Neuronal stem cell (in vitro differentiated cells): ENCODE measurements around the gene GNAS.
"Not testable (repeated sequence)": the region's sequence is repeated elsewhere in the genome, so short reads cannot be mapped to it uniquely, and the experiment has no call there.

Source experiments
- DNase-seq: peaks from one replicate; pipeline ENCODE4 v3.0.0-alpha.2; 2013; ENCODE audit warnings: low spot score
- H2AFZ ChIP-seq: one replicate; pipeline ENCODE4 v1.6.1; 2013; ENCODE audit warnings: mild to moderate bottlenecking, low read length, inconsistent platforms
- H2AK5ac ChIP-seq: 2 replicates; pipeline ENCODE4 v1.6.1; 2013; ENCODE audit warnings: low read depth, mild to moderate bottlenecking, inconsistent platforms, low read length, moderate library complexity, mixed read lengths
- H2BK120ac ChIP-seq: 2 replicates; pipeline ENCODE4 v1.6.1; 2013; ENCODE audit warnings: low read depth, mild to moderate bottlenecking, inconsistent platforms, low read length, moderate library complexity, mixed read lengths
- H2BK12ac ChIP-seq: one replicate; pipeline ENCODE4 v1.6.1; 2013; ENCODE audit warnings: low read length, inconsistent platforms
- H2BK15ac ChIP-seq: 2 replicates; pipeline ENCODE4 v1.6.1; 2013; ENCODE audit warnings: mild to moderate bottlenecking, low read length, inconsistent platforms, mixed read lengths
- H2BK5ac ChIP-seq: one replicate; pipeline ENCODE4 v1.6.1; 2013; ENCODE audit warnings: inconsistent platforms, mild to moderate bottlenecking, low read length, moderate library complexity
- H3K14ac ChIP-seq: one replicate; pipeline ENCODE4 v1.6.1; 2013; ENCODE audit warnings: low read length, inconsistent platforms
- H3K18ac ChIP-seq: 2 replicates; pipeline ENCODE4 v1.6.1; 2013; ENCODE audit warnings: low read length, inconsistent platforms
- H3K23ac ChIP-seq: 2 replicates; pipeline ENCODE4 v1.6.1; 2013; ENCODE audit warnings: low read depth, mild to moderate bottlenecking, mixed read lengths, low read length, inconsistent platforms; ENCODE audit not compliant: poor library complexity
- H3K27ac ChIP-seq: replicated peaks from 3 replicates; pipeline ENCODE4 v1.5.1; 2013; ENCODE audit warnings: low read length, inconsistent platforms
- H3K27me3 ChIP-seq, 3 experiments: 2 replicates each; pipeline ENCODE4 v1.6.1; 2013; ENCODE audit warnings: low read length in 3 of 3, mild to moderate bottlenecking in 2 of 3, inconsistent platforms in 1 of 3, low read depth in 1 of 3, mixed read lengths in 1 of 3, moderate library complexity in 1 of 3; ENCODE audit not compliant: control insufficient read depth in 3 of 3, insufficient read depth in 3 of 3
- H3K36me3 ChIP-seq, 2 donors: replicated peaks in 1 of 2; 2 replicates each; pipeline ENCODE4 v1.6.1; 2013; ENCODE audit warnings: low read length in 2 of 2; ENCODE audit not compliant: control insufficient read depth in 2 of 2, insufficient read depth in 2 of 2
- H3K4ac ChIP-seq: 2 replicates; pipeline ENCODE4 v1.6.1; 2013; ENCODE audit warnings: inconsistent platforms, mild to moderate bottlenecking, low read length, moderate library complexity
- H3K4me1 ChIP-seq, 2 donors: 1 replicate in 1 of 2; 2 replicates in 1 of 2; pipeline ENCODE4 v1.6.1; 2013; ENCODE audit warnings: low read length in 2 of 2, low read depth in 1 of 2; ENCODE audit not compliant: control insufficient read depth in 2 of 2, insufficient read depth in 1 of 2
- H3K4me2 ChIP-seq: one replicate; pipeline ENCODE4 v1.6.1; 2013; ENCODE audit warnings: mild to moderate bottlenecking, low read length, inconsistent platforms; ENCODE audit not compliant: insufficient read depth, poor library complexity, severe bottlenecking
- H3K4me3 ChIP-seq, 2 donors: 2 replicates each; pipeline ENCODE4 v1.5.1; 2013; ENCODE audit warnings: low read length in 2 of 2, mild to moderate bottlenecking in 2 of 2, inconsistent platforms in 1 of 2, moderate library complexity in 1 of 2
- H3K79me1 ChIP-seq: one replicate; pipeline ENCODE4 v1.6.1; 2013; ENCODE audit warnings: low read depth, mild to moderate bottlenecking, inconsistent platforms, low read length, moderate library complexity
- H3K9ac ChIP-seq: one replicate; pipeline ENCODE4 v1.6.1; 2013; ENCODE audit warnings: mild to moderate bottlenecking, low read depth, low read length, inconsistent platforms; ENCODE audit not compliant: poor library complexity
- H3K9me3 ChIP-seq, 2 donors: replicated peaks in 1 of 2; 2 replicates each; pipeline versions ENCODE3 to v1.6.1; 2013; ENCODE audit warnings: low read length in 2 of 2, mild to moderate bottlenecking in 2 of 2, inconsistent platforms in 1 of 2, low read depth in 1 of 2, mixed read lengths in 1 of 2, moderate library complexity in 1 of 2; ENCODE audit not compliant: control insufficient read depth in 2 of 2, insufficient read depth in 1 of 2
- H4K8ac ChIP-seq: one replicate; pipeline ENCODE4 v1.6.1; 2013; ENCODE audit warnings: low read depth, mild to moderate bottlenecking, inconsistent platforms, low read length, moderate library complexity
- H4K91ac ChIP-seq: one replicate; pipeline ENCODE4 v1.6.1; 2013; ENCODE audit warnings: low read length, low read depth, mild to moderate bottlenecking, inconsistent platforms; ENCODE audit not compliant: poor library complexity
- WGBS, 2 donors: extraction: QIAGEN DNeasy Blood & Tissue Kit; methylation state at CpG; one replicate each; pipeline ENCODE4 v1.1.7; 2013; ENCODE audit warnings: missing lambda C conversion rate in 2 of 2, mixed read lengths in 1 of 2; ENCODE audit not compliant: insufficient read length in 2 of 2, insufficient replicate concordance in 1 of 2; ENCODE audit errors: extremely low coverage in 2 of 2; 5-methylcytosine and 5-hydroxymethylcytosine counted together

Gene GNAS

DNA sequence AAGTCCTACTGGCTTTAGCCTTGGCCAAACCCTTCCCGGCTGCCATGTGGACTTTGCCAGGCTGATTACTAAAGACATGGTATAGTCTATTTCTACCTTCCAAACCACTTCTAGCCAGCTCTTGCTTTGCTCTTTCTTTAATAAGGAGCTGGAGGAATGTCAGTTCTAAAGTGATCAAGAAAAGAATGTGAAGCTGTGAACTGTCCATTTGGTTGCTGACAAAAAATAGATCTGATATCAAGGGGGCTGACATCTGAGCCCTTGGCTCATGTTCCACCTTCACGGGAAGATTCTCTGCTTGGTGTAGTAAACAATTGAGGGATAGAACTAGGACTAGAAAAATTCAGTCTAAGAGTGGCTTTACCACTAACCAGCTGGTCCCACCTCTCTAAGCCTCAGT, 24.4 kb upstream of the GNAS start:
- Histone ChIP-seq H3K36me3 (peaks cover 0 to 5% of the 10 kb centered on the region in 2 donors), H3K18ac (no peak overlapping the region), H4K91ac (no peak overlapping the region), H2AFZ (no peak overlapping the region), H3K9ac (no peak overlapping the region), H3K23ac (no peak overlapping the region), H3K4me2 (no peak overlapping the region), H4K8ac (no peak overlapping the region), H2BK15ac (no peak overlapping the region), H2BK12ac (no peak overlapping the region), H3K4ac (no peak overlapping the region), H3K27ac (no peak overlapping the region), H3K4me3 (no peak overlapping the region), H3K79me1 (peaks cover 2% of the 10 kb centered on the region), H3K4me1 (no peaks in the 10 kb centered on the region), H2AK5ac (no peak overlapping the region), H3K14ac (no peak overlapping the region), H2BK120ac (no peak overlapping the region), H3K27me3 (peaks cover 0 to 34% (median 0%) of the 10 kb centered on the region in 3 experiments), H2BK5ac (no peak overlapping the region), H3K9me3 (peaks cover 0 to 4% of the 10 kb centered on the region in 2 donors)
- DNase-seq = no peak
- WGBS, 2 donors = no CpG with 5 or more reads among the region's 2 CpGs

DNA sequence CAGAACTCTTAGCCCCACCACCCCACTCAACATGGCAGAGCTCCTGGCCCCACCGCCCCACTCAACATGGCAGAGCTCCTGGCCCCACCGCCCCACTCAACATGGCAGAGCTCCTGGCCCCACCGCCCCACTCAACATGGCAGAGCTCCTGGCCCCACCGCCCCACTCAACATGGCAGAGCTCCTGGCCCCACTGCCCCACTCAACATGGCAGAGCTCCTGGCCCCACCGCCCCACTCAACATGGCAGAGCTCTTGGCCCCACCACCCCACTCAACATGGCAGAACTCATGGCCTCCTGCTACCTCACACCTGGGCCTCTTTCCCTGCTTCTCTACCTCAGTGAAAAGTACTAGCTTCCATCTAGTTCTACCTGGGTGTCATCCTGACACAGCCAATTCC, 23.7 kb upstream of the GNAS start:
- H3K4ac ChIP-seq, H3K23ac ChIP-seq, H3K18ac ChIP-seq, H2BK120ac ChIP-seq, H3K4me2 ChIP-seq, H3K79me1 ChIP-seq, H3K9me3 ChIP-seq, H3K9ac ChIP-seq, H3K27ac ChIP-seq, H3K4me3 ChIP-seq, H2AK5ac ChIP-seq, H3K36me3 ChIP-seq, H3K4me1 ChIP-seq, H2BK15ac ChIP-seq, H2BK5ac ChIP-seq, H3K14ac ChIP-seq, H4K91ac ChIP-seq, H2AFZ ChIP-seq, DNase-seq, H4K8ac ChIP-seq, H2BK12ac ChIP-seq: not testable (repeated sequence)
- H3K27me3 ChIP-seq = peaks cover 0 to 37% (median 0%) of the 10 kb centered on the region in 3 experiments
- no CpG with 5 or more reads among the region's 5 CpGs for WGBS, 2 donors

DNA sequence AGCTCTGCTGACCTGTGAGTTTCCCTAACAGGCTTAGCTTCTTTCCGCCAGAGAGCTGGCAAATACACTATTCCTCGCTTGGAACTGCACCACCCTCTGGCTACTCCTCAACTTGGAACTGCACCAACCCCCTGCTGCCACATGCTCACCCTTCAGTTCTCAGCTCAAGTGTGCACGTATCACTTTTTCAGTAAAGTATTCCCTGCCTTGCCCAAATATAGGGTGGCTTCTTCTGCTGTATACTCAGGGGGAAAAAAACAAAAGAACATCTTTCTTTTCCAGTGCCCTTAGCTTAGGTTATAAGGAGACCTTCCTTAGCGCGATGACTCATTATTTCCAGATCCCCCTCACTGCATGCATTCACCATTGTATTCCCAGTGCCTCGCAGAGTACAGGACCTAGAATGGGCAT, 23.0 kb upstream of the GNAS start:
- H3K4ac ChIP-seq = no peak overlapping the region
- H4K91ac ChIP-seq = no peak overlapping the region
- H3K4me1 ChIP-seq = no peaks in the 10 kb centered on the region
- H2AK5ac ChIP-seq = no peak overlapping the region
- DNase-seq = no peak
- H3K9ac ChIP-seq = no peak overlapping the region
- H3K4me2 ChIP-seq = no peak overlapping the region
- H3K79me1 ChIP-seq = peaks cover 2% of the 10 kb centered on the region
- WGBS, 2 donors = no CpG with 5 or more reads among the region's 6 CpGs
- no peak overlapping the region for H2BK5ac ChIP-seq
- peaks cover 0 to 3% of the 10 kb centered on the region in 2 donors for H3K36me3 ChIP-seq
- H3K27me3 ChIP-seq = peaks cover 0 to 38% (median 0%) of the 10 kb centered on the region in 3 experiments
- no peak overlapping the region for H3K14ac ChIP-seq
- H2BK15ac ChIP-seq = no peak overlapping the region
- no peak overlapping the region for H2BK120ac ChIP-seq
- H3K18ac ChIP-seq = no peak overlapping the region
- H2AFZ ChIP-seq = no peak overlapping the region
- no peak overlapping the region for H4K8ac ChIP-seq
- no peak overlapping the region for H3K23ac ChIP-seq
- no peak overlapping the region for H2BK12ac ChIP-seq
- H3K4me3 ChIP-seq = no peak overlapping the region
- peaks cover 0 to 4% of the 10 kb centered on the region in 2 donors for H3K9me3 ChIP-seq
- H3K27ac ChIP-seq = no peak overlapping the region

DNA sequence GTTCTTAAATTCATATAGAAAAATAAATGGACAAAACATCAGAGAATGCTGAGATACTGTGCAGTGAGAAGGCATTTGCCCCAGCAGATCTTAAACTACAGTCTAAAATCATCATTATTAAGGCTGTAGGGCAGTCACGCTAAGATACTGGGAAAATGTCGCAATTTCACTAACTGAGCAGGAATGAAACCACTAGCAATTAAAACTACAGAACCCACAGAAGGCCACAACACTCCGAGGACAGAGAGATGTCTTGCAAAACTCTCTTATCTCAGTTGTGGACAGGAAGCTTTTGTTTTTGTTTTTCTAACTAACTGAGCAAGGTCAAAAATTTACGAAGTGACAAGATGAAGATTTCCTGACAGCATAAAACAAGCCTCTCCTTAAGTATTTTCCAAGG, 20.1 kb upstream of the GNAS start:
- Histone ChIP-seq H4K8ac (no peak overlapping the region), H4K91ac (no peak overlapping the region), H3K27ac (no peak overlapping the region), H3K36me3 (peaks cover 0 to 3% of the 10 kb centered on the region in 2 donors), H3K79me1 (peaks cover 2% of the 10 kb centered on the region), H3K9ac (no peak overlapping the region), H3K4me2 (no peak overlapping the region), H3K9me3 (peaks cover 0 to 4% of the 10 kb centered on the region in 2 donors), H3K4me1 (no peaks in the 10 kb centered on the region), H3K23ac (no peak overlapping the region), H2BK5ac (no peak overlapping the region), H3K4ac (no peak overlapping the region), H2BK15ac (no peak overlapping the region), H2AFZ (no peak overlapping the region), H2BK12ac (no peak overlapping the region), H3K27me3 (peaks cover 0 to 57% (median 0%) of the 10 kb centered on the region in 3 experiments), H3K14ac (no peak overlapping the region), H3K4me3 (no peak overlapping the region), H2AK5ac (no peak overlapping the region), H2BK120ac (no peak overlapping the region), H3K18ac (no peak overlapping the region)
- DNase-seq = no peak
- WGBS, 2 donors = no CpG with 5 or more reads among the region's 4 CpGs
